AG08395 (cell line): ENCODE results near the gene PLXNB2.

Source experiments
- DNase-seq: peaks from one replicate; pipeline ENCODE4 v3.0.0; 2012; ENCODE audit warnings: mixed read lengths, low spot score

The PLXNB2 gene

DNA sequence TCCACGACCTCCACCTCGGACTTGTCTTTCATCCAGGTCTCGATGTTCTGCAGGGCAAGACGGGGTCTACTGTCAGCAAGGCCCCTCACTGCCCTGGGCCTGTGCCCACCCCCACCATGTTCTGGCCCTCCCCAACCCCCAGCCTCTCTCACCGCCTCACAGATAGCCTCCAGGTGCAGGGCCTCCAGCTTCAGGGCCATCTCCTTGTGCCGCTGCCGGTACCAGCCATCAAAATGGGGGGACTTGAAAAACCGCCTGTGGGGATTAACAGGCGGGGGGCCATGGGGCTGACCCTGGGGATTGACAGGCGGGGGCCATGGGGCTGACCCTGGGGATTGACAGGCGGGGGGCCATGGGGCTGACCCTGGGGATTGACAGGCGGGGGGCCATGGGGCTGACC is 4.9 kb upstream of the PLXNB2 start:
- no peak for DNase-seq

DNA sequence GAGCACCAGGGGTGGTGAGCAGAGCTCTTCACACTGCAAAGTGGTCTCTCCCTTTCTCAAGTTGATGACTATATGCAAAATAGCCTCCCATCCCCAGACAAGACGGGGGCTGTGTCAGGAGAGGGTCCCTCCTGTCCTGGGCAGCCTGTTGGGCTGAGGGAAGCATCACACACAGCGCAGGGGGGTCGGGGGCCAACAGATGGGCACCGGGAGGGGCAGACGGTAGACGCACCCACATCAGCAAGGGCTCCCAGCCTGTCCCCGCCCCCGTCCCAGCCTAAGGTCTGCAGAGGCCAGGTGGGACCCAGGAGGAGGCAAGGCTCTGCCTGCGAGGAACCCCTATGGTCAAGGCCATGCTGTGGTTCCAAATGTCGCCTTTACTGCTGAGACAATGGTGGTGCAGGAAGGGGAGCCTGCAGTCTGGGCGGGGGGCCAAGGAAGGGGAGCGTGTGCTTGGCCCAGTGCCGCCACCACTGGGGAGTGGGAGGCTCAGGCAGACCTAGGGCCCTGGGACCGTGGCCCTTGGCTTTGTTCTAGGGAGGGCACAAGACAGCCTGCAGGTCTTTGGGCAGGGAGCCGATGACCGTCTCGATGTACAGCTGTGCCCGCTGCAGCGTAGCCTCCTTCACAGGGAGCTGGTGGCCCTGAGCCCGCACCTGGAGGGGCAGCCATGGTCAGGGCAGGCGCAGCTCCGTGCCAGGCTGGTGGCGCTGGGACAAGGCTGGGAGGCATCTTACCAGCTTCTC is 4.3 kb upstream of the PLXNB2 start:
- no peak for DNase-seq

DNA sequence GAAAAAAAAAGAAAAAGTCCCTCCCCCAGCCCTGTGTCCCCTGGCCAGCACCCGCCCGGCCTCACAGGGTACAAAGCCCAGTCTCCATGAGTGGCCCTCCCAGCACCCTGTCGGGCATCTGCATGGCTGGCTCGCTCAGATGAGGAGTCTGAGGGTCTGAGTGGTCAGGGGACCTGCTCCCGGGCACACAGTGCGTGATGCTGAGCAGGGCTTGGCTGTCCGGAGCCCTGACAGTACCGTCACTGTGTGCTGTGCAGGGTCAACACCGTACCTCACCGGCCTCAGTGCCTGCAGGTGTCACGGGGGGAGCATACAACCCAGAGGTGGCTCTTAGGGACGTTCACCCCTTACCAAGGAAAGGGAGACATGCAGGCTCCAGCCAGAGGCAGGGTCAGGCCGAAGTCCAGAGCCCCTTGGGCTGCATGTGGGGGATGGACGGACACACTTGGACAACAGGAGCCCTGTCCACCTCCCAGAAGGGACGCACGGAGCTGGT is 3.6 kb upstream of the PLXNB2 start:
- DNase-seq = no peak

DNA sequence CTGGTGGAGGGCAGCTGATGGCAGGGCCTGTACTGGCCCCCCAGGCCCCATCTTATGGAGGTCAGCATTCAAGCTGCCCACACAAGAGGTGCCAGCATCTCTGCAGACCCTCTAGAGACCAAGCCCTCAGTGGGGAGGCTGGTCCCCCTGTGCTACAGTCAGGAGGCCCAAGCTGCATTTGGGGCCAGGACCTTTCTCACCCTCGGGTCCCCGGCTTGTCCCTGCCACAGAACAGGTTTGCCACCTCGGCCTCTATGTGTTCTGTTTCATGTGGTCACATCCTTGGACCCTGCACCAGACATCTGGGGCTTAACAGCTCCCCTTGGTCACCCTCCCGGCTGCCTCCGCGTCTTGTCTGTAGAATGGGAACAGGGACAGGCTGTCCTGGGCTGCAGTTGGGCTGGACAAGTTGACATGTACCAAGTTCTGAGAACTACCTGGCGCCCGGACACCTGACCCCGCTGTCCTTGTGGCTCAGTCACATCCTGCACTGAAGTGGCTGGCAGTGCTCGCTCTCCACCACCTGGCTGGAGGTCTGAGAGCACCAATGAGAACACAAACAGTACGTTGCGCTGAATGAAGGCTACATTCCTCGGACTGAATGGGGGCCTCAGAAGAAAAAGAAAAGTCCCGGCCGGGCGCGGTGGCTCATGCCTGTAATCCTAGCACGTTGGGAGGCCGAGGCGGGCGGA is 2.7 kb upstream of the PLXNB2 start:
- DNase-seq = no peak

DNA sequence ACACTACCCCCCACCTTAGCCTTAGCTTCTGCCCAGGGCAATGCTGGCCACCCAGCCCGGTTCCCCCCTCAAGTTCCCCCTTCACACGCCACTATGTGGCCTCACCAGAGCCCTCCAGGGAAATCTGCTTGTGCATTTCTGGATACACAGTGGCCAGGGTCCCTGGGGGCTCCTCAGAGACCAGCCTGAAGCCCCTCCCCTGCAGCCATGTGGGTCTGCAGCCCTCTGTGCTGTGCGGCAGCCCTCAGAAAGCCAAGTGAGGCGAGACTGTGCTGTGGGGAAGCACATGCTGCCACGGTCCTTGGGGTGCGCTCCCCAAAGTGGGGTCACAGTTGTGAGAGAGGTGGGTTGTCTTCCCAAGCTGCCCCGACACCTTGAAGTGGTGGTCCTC is 2.1 kb upstream of the PLXNB2 start:
- no peak for DNase-seq

DNA sequence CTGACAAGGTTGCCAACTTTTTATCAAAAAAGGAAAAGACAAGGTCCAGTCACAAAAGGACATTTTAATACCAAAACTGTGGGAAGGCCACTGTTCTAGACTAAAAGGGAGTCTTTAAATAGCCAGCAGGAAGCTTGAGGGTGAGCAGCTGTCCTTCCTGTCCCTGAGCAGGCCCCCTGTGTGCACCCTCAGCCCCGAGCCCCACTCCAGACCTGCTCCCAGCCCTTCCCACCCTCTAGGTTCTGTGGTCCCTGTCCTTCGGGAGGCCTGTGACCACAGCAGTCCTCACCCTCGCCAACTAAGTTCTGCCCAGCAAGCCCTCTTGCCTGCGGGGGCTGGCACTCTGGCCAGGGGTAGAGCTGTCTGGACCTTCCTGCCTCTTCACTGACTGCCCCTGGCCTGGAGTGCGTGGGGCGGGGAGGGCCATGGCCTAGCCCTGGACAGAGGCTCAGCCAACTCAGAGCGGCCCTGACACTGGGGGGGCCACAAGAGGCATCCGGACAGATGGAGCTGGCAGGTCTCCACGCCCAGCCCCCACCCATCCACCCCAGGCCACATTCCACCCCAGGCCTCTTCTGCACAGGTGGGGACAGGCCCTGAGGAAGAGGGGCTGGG is 1.6 kb upstream of the PLXNB2 start:
- DNase-seq = no peak

DNA sequence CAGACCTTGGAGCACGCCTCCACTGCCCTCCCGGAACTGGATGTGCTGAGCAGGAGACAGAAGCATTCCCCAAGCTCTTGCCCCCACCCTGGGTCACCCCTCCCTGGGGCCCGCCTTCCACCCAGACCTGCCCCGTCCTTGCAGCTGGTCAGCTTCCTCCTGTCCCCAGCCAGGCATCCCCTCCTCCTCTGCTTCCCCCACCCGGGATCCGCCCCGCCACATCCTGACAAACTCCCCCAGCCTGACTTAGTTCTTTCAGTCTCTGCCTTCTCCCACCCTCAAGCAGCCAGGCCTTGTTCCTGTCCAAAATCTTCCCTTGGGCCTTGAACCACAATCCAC is 1.1 kb upstream of the PLXNB2 start:
- DNase-seq = peak; percentile 76

DNA sequence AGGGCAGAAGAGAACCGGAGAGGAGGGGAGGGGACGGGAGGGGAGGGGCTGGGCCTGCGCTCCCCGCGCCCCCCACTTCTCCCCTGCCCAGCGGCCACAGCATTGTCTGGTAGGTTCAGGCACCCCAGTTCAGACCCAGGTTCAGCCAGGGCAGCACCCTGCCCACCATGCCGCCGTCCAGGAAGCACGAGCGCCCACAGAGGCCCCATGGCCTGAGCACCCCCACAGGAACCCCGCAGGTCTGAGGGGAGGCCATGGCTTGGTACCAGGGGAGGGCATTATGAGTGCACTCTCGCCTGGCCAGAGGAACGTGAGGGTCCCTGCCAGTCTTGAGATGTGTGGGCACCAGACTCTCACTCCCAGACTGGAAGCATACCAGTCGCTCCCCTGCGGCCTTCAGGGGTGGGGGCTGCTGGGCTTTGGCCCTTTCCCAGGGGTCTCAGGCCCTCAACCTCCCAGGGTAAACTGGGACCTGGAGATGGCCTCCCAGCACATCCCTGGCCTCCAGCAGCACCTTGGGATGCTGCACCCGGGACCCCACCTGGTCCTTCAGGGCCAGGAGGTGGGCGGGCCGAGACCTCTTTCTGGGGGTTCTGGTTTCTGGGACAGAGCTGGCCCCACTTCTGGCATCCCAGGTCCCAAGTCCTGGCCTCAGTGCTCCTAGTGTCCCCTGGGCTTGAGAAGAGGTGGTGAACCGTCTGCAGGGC is 597 bp upstream of the PLXNB2 start:
- no peak for DNase-seq

DNA sequence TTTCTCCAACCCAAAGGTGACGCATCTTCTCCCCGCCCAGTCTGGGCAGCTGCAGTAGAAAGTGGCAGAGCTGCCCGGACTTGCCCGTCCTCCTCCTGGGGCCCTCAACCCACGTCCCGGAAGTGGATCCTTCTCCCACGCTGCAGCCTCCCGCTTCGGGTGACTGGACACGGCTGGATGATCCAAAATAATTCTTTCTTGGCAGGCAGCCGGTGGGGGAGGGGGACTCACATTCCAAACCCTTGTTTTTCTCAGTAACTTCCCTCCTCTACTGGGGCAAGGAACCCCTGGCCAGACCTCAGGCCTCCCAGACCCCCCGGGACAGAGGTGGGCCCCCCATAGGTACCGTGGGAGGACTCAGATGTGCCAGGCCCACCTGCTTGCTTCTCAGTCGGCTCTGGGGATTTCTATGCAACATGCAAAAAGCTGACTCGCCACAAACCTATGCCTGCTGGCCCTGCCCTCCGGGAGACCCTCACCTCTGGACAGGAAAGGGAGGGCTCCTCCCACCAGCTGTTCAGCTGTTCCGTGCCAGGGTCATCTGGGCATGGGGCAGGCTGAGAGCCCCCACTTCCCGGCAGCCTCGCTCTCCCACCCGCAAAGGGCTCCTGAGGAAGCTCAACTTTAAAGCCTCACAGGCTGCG is 1.4 kb downstream of the PLXNB2 start:
- peak; percentile 97 for DNase-seq

DNA sequence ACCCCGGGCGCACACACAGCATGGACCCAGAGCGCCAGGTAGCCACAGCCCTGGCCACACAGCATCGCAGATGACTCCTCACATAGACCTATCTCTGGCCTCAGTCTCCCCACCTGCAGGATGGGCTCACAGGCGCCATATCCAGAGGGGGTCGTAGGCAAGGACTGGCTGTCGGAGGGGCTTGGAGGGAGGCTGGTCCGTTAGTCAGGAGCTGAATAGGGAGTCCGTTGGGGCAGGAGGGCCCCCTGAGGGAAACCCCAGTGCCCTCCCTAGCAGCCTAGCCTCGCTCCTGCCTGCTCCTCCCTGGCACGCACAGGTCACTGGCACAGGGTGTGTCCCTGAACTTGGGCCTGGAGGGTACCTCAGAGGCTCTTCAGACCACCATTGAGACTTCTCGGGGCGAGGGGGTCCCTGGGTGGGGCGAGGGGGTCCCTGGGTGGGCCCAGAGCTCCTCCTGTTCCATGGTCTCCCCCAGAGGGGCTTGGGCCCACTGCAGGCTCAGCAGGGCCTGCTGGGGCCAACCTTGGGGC is 2.0 kb downstream of the PLXNB2 start:
- DNase-seq = no peak

DNA sequence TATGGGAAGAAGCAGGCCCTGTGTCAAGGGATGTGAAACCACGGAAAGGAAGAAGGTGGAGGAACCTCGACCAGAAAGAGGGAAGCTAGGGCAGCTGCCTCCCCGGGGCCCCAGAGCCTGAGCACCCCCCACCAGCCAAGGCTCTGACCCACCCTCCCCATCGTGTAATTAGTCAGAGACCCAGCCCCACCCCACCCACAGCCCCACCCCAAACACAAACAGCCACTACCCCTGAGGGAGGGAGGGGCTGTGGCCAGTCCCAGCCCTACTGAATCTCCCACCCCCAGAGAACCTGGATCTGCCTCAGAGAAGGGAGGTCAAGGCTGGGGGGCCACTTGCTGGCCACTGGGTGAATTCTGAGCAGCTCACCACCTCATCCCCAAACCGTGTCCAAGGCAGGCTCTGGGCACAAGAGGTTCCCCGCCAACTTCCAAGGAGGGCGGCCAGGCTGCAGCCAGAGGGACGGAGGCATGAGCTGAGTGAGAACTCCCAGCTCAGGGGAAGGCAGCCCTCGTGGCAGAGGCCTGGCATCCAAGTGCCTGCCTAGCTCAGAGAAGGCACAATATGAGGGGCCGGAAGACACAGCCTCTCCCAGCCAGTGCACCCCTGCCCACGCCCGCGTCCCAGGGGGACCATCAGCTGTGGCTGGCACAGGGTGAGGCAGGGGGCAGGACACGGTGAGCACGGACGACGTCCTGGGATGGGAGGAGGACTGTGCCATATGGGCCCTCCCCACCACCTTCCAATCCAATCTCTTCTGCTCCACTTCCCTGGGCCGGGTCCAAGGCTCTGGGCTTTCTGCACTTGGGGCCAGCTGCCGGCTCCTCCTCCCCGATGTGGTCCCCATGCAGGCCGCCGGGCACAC is 2.7 kb downstream of the PLXNB2 start:
- no peak for DNase-seq

DNA sequence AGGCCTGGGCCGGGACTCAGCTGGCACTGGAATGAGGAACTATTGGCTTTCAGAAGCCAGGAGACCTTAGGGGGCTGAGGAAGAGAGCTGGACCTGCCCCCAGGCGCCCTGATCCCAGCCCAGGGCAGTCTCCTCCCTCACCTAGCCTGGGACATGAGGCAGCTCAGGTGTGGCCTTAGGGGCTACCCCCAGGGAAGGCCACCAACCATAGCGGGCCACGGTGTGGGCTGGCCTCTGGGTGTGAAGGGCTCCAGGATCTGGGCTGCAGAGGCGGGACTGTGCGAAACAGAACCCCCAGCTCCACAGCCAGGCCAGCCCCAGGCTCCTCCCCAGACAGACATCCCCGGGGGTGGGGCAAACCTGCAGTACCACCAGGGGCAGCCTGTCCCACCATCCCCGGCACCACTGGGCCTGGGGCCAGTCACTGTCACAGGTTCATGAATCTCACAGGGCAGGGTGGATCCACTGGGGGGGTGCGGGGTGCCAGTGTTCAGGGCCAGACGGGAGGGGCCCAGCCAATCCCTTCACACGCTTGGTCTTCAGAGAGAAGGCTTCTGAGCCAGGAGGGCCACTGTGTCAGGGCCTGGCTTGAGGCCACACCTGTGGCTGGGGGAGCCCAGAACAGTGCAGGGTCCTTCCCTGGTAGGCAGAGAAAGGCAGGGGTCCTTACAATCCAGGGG is 3.5 kb downstream of the PLXNB2 start:
- no peak for DNase-seq

DNA sequence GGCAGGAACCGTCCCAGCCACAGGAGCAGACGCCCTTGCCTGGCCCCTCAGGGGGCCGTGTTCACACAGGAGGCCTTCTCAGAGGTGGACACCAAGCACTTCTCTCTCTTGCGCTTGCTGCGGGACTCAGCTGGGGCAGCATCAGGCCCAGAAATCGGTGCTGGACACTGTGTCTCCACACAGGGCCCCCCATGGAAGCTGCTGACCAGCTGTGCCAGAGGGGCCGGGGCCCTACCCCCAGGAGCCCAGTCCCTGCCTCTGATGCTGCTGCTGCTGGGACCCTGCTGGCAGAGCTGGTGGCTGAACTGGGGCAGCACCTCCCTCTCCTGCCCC is 4.0 kb downstream of the PLXNB2 start:
- no peak for DNase-seq

DNA sequence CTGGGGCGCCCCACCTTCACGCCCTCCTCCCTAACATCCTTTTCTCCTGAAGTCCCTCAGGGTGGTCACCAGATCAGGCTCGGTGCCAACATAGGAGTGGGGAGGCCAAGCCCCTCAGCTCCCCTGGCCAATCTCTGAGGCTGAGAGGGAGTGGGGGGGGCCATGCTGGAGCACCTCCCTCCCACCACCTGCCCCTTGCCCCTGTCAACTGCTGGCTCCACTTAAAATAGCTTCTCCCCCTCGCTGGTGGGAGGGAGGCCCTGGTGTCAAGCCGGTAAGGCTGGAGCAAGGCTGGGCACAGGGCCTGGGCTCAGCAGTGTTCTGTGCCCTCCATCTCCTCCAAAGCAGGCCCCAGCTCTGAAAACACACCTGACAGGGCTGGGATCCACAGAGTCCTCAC is 4.9 kb downstream of the PLXNB2 start:
- DNase-seq = no peak

DNA sequence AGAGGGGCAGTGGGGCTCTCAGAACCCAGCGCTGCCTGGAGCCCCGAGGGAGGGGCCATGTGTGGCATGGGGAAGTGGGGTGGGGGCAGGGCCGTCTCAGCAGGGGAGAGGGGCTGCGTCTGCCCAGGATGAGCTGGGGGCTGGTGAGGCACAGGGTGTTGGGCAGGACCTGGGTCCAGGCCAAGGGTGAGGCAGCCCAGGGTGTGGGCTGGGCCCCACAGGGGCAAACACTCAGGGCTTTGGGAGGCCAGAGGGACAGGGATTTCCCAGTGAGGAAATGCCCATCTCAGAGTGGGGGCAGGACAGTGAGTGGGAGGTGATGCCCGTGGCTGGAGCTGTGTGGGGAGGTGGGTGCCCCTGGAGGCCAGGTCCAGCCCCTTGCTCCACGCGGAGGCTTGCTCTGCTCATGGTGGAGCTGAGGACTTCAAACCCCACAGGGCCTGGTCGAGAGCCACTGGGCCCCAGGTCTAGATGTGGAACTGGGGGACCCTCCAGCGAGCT is 5.4 kb downstream of the PLXNB2 start:
- no peak for DNase-seq

DNA sequence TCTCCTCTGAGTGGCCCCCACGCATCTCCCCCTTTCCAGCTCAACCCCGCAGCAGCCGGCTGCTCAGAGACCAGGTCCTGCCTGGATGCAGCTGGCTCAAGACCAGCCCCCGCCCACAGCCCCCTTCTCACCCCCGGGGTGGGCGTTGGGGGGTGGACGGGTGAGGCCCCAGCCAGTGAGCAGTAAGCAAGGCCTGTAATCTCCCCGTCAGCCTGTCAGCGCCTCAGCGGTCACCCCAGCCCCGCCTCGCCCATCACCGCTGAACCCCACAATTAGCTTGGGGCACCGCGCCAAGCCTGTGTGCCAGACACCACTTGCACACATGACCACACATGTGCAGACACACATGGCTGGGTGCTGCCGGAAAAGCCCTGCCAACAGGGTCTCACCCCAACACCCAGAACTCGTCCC is 5.9 kb downstream of the PLXNB2 start:
- DNase-seq = no peak

DNA sequence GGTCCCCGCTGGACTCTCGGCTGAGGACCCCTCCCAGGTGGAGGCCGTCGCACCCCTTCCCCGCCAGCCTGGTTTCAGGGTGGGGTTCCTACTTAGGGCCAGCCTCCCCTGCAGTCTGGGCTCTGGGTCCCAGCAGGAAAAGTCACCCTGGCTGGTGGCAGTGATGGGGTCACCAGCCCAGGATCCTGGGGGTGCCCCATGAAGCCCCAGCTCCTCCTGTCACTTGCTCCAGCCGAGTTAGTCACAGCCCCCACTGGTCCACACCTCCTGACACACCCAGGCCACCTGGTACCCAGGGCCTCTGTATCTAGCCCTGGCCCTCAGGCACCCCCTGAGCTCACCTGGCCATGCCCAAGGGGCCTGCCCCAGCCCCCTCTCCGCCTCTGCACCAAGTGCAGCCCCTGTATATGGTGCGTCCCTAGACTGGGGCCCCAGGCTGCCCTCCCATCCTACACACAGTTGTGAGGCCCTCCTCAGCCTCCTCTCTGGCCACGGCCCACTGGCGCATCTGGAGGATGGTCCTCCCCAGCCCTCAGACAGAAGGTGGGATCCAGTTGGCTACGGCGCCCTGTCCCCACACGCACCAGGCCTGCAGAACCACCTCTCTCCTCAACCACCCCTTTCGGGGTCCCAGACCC is 6.7 kb downstream of the PLXNB2 start:
- no peak for DNase-seq

DNA sequence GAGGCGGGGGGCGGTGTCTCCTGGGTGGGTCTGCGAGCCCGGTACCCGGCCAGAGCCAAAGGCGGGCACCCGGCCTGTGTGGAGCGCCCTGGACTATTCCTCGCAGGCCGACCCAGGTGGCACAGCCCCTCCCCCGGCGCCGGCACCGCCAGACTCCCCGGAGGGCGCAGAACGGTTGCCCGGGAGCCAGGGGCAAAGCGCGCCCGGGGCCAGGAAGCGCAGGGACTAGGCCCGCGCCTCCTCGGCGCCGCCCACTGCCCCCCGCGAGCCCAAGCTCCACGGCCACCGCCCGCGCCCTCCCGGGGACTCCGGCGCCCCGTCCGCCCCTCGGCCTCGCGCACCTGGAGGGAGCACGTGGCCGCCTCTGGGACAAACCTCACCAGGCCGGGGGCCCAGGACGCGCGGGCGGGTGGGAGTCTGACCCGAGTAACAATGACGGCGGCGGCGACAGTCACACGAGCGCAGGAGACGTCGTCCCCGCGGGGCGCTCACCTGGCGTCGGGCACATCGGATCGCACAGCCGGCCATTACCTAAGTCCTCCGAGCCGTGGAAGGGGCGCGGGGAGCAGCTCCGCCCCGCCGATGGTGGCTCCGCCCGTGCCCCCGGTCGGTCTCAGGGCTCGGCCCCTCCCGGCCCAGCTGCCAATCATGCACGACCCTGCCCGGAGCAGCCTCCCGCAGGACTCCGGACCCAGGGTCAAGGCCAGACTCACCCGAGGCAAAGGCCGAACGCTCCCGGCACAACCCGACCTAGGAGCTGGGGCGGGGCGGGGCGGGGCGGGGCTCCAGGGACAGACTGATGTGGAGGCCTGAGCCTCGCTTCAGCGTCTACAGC is 7.4 kb downstream of the PLXNB2 start:
- DNase-seq = no peak
